ENCODE data around the gene CUBN. TPM values are rescaled to one million over a fixed set of nuclear protein-coding genes. Genes with fewer than 3 reads are reported as not detected.

Gene CUBN
- total and polyA plus RNA-seq, 8 donors: 0.28 to 1.3 (median 0.66) TPM

GRCh38 chr10:16986406-16987205, 143.0 kb downstream of the CUBN start:
- no peaks in the 10 kb centered on the region for H3K4me1 ChIP-seq
- no peak overlapping the region for H3K4me3 ChIP-seq
- FAIRE-seq (no peak), DNase-seq (no peak), ATAC-seq (peak in 1 of 4 donors; percentile 36)
- H3K36me3 ChIP-seq: no peaks in the 10 kb centered on the region
- no peak for TF ChIP-seq CTCF (IDR thresholded peaks at IDR 0.05)
- no peaks in the 10 kb centered on the region for H3K27me3 ChIP-seq
- WGBS, 2 donors: 52 to 54% methylated on average over 10 of the region's 10 CpGs
- H3K27ac ChIP-seq: peak overlapping the region in 2 of 4 donors; percentile 21 to 44
- no peaks in the 10 kb centered on the region for H3K9me3 ChIP-seq
- intact Hi-C loops (cut with DNase I): no loop called here

GRCh38 chr10:16986082-16986405, 143.6 kb downstream of the CUBN start:
- H3K27ac ChIP-seq: no peak overlapping the region
- DNase-seq (no peak), FAIRE-seq (no peak), ATAC-seq (no peak)
- no peaks in the 10 kb centered on the region for H3K27me3 ChIP-seq
- intact Hi-C loops (cut with DNase I): no loop called here
- WGBS, 2 donors: 69 to 72% methylated on average over 5 of the region's 5 CpGs
- no peak overlapping the region for H3K4me3 ChIP-seq
- TF ChIP-seq CTCF (IDR thresholded peaks at IDR 0.05): no peak
- H3K4me1 ChIP-seq: no peaks in the 10 kb centered on the region
- no peaks in the 10 kb centered on the region for H3K9me3 ChIP-seq
- H3K36me3 ChIP-seq: no peaks in the 10 kb centered on the region

GRCh38 chr10:16984242-16984641, 145.4 kb downstream of the CUBN start:
- ATAC-seq (no peak), DNase-seq (no peak), FAIRE-seq (no peak)
- intact Hi-C loops (cut with DNase I): no loop called here
- no peak for TF ChIP-seq CTCF (IDR thresholded peaks at IDR 0.05)
- H3K4me1 ChIP-seq: no peaks in the 10 kb centered on the region
- H3K9me3 ChIP-seq: no peaks in the 10 kb centered on the region
- H3K36me3 ChIP-seq: no peaks in the 10 kb centered on the region
- no peak overlapping the region for H3K27ac ChIP-seq
- H3K27me3 ChIP-seq: no peaks in the 10 kb centered on the region
- 77 to 79% methylated on average over 3 of the region's 3 CpGs for WGBS, 2 donors
- H3K4me3 ChIP-seq: no peak overlapping the region

GRCh38 chr10:16976803-16977202, 152.8 kb downstream of the CUBN start:
- no peaks in the 10 kb centered on the region for H3K9me3 ChIP-seq
- TF ChIP-seq CTCF (IDR thresholded peaks at IDR 0.05): no peak
- no peak overlapping the region for H3K4me3 ChIP-seq
- no peaks in the 10 kb centered on the region for H3K27me3 ChIP-seq
- no peaks in the 10 kb centered on the region for H3K36me3 ChIP-seq
- ATAC-seq: no peak
- intact Hi-C loops (cut with DNase I): no loop called here
- no peak overlapping the region for H3K27ac ChIP-seq
- no peak for FAIRE-seq
- H3K4me1 ChIP-seq: no peaks in the 10 kb centered on the region
- no peak for DNase-seq

GRCh38 chr10:16975188-16975587, 154.4 kb downstream of the CUBN start:
- ATAC-seq: no peak
- TF ChIP-seq CTCF (IDR thresholded peaks at IDR 0.05): no peak
- Histone ChIP-seq H3K27ac (no peak overlapping the region), H3K9me3 (no peaks in the 10 kb centered on the region), H3K27me3 (no peaks in the 10 kb centered on the region), H3K4me3 (no peak overlapping the region), H3K36me3 (no peaks in the 10 kb centered on the region), H3K4me1 (no peaks in the 10 kb centered on the region)
- no peak for FAIRE-seq
- no peak for DNase-seq
- 50 to 57% methylated on average over 3 of the region's 3 CpGs for WGBS, 2 donors
- intact Hi-C loops (cut with DNase I): no loop called here

Measured in pancreas (tissue), 10 donors.